ENCODE data around the gene LTA.

LTA gene, protein sequence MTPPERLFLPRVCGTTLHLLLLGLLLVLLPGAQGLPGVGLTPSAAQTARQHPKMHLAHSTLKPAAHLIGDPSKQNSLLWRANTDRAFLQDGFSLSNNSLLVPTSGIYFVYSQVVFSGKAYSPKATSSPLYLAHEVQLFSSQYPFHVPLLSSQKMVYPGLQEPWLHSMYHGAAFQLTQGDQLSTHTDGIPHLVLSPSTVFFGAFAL

DNA sequence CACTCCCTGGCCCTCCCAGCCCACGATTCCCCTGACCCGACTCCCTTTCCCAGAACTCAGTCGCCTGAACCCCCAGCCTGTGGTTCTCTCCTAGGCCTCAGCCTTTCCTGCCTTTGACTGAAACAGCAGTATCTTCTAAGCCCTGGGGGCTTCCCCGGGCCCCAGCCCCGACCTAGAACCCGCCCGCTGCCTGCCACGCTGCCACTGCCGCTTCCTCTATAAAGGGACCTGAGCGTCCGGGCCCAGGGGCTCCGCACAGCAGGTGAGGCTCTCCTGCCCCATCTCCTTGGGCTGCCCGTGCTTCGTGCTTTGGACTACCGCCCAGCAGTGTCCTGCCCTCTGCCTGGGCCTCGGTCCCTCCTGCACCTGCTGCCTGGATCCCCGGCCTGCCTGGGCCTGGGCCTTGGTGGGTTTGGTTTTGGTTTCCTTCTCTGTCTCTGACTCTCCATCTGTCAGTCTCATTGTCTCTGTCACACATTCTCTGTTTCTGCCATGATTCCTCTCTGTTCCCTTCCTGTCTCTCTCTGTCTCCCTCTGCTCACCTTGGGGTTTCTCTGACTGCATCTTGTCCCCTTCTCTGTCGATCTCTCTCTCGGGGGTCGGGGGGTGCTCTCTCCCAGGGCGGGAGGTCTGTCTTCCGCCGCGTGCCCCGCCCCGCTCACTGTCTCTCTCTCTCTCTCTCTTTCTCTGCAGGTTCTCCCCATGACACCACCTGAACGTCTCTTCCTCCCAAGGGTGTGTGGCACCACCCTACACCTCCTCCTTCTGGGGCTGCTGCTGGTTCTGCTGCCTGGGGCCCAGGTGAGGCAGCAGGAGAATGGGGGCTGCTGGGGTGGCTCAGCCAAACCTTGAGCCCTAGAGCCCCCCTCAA, at the start of gene LTA:
LTA (plus strand) TSS at position 249 of the 871 bp plus-strand sequence; CDS start at position 703, 454 bp downstream.
- DNase-seq, result no peak

DNA sequence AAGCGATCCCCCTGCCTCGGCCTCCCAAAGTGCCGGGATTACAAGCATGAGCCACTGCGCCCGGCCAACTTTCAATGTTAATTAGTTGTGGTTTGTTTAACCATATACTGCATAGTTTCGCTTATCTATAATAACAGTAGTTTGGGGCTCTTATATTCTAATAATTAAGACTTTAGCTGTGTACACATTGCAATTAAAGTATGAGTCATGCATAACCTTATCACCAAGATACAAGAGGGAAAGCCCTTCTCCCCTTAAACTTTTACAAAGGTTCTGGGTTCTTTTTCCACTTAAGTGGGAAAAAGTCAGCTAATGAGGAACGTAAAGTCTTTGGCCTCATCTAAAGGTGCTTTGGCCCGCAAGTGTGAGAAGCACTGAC, 46.5 kb upstream of the LTA start:
- DNase-seq, result no peak

DNA sequence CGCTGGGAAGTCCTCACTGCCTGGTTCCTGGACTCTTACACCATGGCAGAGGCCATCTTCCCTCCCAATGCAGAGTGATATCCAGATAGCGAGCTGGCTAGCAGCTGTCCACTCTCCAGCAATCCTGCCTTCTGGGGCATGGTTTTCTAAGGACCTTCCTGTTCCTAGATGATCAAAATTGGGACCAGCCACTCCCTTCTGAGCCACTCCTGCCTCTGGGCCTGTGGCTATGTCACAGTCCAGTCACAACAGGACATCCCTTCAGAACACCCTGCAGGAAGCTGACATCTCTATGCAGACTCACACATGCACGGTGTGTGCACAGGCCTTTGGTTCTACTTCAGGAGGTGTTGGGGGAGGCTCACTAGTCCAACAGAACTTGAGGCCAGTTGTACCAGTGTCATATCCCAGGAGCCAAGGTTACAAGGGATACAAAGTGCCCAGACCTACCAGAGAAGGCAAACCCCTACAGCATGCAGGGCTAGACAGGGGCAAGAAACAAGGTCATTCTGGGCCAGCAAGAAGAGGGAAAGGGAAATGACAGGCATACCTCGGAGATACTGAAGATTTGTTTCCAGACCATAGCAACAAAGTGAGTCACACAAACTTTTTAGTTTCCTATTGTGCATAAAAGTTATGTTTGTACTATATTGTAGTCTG, 46.0 kb upstream of the LTA start:
- no peak for DNase-seq

DNA sequence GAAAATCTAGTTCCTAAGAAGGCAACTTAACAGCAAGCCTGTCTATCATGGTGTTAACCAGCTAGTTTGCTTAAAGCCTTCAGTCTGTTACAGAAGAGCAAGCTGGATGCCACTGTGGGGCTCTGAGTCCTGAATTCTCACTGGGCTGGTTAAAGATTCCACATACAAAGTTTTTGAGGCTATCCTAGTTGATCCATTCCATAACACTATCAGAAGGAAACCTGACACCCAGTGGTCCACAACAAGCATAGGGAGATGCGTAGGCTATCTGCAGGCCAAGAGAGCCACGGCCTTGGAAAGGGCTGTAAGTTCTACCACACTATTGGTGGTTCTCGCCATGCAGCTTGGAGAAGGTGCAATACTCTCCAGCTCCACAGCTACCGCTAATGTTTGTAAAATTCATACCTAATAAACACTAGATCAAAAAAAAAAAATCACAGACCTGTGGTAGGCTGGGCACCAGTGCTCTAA, 43.7 kb upstream of the LTA start:
- DNase-seq, result no peak

DNA sequence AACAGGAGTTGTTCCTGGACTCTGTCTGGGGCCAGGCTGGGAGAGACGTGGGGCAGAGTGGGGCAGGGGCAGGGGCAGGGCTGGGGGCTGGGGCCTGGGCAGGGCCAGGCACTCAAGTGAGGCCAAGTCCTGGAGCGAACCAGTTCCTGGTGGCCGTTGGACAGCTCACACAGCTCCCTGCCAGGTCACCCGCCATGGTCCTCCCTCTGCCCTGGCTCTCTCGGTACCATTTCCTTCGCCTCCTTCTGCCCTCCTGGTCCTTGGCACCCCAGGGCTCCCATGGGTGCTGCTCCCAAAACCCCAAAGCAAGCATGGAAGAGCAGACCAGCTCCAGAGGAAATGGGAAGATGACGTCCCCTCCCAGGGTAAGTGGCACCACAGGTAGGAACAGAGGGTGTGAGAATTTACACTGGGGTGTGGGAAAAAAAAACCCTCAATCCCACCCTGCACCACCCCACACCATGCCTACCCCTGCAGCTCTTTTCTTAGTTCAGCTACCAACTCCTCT, 43.2 kb upstream of the LTA start, which contains the start of gene MCCD1:
MCCD1 (plus strand) TSS at position 142 of the 508 bp plus-strand sequence; CDS start at position 195, 53 bp downstream.
- DNase-seq, result no peak

DNA sequence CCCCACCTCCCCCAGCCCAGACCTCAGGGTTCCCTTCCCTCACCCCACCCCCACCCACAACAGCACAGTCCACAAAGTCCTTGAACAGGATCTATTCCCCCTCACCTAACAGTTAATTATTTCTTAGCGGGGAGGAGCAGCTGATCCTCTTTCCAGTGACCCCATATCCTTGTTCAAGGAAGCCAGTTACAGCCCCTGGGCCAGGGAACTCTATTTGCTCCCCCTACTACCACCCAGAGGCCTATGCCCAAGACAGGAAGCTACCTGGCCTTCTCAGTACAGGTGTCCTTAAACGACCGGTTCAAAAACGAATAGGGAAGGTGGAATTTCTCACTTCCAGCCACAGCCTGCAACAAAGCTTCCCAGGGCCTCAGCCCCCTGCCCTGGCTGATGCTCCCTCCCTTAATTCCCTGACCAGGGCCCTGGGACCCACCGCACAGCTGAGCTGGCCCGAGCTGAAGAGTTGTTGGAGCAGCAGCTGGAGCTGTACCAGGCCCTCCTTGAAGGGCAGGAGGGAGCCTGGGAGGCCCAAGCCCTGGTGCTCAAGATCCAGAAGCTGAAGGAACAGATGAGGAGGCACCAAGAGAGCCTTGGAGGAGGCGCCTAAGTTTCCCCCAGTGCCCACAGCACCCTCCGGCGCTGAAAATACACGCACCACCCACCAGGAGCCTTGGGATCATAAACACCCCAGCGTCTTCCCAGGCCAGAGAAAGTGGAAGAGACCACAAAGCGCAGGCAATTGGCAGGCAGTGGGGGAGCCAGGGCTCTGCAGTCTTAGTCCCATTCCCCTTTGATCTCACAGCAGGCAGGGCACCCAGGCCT, 42.5 kb upstream of the LTA start:
- DNase-seq, result no peak

DNA sequence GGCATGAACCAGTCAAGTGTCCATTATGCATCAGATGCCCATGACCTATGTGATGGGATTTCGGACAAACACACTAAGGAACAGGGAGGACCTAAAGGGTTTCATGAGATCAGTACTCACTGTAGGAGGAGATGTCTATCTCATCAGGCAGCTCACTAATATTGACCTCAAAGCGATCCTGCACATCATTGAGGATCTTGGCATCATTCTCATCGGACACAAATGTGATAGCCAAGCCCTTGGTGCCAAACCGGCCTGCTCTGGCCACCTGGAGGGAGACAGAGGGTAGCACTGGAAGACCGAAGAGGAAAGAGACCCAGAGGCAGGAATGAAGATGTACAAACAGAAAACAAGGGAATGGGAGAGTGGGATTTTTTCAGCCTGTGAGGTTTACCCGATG, 41.4 kb upstream of the LTA start:
- DNase-seq, result no peak

DNA sequence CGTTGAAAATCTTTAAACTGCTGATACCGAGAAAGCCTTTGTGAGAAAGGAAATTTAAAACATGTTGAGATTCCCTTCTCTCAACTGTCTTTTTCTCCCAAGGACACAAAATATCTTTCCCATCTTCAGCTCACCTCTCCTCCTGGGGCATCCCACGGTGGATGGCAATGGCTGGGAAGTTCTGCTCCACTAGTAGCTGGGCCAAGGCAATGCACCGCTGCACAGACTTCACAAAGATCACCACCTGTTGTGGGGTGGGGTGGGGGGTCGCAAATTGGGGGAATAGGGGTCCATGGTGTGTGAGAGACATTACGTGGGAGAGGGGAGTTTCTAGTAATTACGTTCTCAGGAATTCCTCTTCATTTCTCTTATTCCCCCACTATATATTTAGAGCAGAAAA, 40.9 kb upstream of the LTA start:
- no peak for DNase-seq

DNA sequence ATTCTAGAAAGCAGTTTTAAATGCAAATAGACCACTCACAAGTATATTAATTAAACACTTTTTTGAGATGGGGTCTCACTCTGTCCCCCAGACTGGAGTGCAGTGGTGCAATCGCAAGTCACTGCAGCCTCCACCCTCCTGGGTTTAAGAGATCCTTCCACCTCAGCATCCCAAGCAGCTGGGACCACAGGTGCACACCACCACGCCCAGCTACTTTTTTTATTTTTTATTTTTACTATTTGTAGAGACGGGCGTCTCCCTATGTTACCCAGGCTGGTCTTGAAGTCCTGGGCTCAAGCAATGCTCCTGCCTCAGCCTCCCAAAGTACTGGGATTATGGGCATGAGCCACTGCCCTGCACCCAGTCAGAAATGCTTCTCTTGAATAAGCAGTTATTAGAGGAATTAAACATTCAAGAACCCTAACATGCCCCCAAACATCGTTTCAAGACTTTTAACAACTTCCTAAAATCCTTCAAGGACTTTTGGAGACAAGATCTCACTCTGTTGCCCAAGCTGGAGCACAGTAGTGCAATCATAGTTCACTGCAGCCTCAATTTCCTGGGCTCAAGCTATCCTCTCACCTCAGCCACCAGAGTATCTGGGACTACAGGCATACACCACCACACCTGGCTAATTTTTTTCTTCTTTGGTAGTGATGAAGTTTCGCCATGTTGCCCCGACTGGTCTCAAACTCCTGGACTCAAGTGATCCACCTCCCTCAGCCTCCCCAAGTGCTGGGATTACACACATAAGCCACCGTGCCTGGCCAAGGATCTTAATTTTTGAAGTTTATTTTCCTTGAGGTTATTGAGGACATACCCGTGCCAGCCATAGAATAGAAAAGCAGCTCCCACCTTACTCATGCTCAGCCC, 40.1 kb upstream of the LTA start:
- no peak for DNase-seq

DNA sequence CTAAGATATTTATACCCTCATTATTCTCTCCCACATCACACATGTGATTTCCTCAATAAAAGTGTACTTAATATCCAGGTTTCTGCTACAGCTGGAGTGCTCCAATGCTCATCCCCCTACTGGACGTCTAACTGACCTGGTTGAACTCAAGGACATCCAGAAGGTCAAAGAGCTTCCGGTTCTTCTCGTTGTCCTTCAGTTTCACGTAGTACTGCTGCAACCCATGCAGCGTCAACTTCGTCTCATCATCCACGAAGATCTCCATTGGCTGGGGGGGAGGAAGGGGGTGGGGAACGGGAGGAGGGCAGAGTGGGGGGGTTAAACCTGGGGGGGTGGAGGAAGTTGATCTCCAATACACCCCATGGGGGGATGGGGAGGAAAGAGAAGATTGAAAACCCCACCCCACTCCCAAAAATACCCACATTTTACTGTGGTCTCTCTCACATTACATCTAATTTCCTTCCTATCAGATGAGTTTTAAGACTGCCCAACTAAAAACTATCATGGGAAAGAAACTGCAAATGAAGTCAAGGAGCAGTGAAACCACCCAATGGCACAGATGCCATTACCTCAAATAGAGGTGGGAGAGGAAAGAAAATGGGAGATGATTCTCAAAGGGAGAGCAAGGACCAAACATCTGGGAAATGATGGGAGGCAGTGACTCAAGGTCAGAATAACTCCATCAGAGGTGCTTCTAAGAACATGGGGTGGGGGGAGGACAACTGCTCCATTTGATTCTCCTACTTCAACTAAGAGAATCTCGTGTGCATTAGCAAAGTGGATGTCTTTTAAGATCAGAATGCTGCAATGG, 39.2 kb upstream of the LTA start:
- DNase-seq, result no peak

DNA sequence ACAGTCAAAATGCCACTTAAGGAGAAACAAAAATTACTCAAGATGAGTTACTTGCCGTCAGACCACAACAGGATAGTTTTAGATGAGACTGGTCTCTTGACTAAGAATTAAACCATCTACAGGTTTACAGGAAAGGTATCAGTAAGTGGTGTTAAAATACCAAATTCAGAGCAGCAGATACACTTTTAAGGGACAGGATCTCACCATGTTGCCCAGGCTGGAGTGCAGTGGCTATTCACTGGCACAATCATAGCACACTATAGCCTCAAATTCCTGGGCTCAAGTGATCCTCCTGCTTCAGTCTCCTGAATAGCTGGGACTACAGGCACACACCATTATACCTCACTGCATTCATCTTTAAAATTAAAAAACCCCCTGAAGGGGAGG, 38.6 kb upstream of the LTA start:
- no peak for DNase-seq

DNA sequence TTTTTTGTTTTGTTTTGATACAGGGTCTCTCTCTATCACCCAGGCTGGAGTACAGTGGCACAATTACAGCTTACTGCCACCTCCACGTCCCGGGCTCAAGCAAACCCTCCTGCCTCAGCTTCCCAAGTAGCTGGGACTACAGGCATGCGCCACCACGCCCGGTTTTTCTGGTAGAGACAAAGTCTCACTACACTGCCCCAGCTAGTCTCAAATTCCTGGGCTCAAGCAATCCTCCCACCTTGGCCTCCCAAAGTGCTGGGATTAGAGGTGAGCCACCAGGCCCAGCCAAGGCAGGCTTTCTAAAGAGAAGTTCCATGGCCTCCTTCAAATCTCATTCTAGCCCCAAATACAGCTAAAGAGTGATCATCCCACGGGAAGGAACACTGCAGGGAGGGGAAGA, 38.1 kb upstream of the LTA start:
- no peak for DNase-seq

DNA sequence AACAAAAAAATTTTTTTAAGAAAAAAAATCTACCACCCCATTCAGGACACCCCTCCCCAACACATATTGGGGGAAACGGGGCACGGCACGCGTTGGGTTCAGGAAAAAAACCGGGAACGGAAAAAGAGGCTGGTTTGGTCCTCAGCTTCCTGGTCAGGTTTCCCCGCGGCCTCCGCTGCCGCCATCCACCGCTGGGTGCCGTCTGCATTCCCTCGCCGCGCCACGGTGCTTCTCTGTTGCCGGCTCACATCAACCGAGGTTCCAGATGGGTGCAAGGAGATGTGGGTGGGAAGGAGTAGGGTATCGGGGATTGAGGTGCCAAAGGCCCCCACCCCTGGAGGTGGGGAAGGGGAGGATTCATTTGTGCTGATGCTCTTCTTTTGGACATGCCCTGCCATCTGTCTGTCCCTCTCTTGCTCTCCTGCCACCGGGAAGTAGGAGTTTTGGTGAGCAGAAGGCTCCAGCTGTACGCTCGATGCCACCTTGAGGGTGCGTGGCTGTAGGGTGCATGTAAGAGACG, 37.5 kb upstream of the LTA start:
- DNase-seq, result no peak

DNA sequence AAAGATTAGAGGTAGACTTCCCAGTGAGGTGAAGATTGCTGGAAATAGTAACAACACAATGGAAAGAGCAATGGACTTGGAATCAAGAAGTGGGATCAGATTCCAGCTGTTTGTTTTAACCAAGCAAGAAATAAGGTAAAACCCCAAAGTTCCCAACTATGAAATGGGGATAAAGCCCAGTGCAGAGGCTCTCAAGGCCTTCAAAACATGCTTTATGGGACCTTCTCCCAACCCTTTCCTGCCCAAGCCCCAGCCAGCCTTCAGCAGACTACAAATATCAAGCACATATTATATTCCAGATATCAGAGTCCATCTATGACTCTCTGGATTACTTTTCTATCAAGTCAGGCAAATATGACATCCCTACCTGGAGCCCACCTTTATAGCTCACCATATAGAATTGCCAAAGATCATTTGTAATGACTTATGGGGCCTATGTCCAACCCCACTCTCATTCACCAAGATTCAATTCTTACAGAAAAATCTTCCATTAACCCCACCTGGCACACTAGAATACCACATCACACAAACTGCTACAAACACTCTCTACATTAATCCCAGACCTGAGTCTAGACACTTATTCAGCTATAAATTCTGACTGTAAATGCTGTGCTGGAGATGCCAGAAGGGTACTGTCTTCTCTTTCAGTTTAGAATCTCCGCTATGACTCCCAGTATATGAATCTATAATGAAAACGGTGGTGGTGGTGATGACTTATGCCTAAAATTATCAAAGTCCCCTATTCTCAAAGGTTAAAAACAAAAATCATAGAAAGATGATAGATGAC, 36.4 kb upstream of the LTA start:
- no peak for DNase-seq

DNA sequence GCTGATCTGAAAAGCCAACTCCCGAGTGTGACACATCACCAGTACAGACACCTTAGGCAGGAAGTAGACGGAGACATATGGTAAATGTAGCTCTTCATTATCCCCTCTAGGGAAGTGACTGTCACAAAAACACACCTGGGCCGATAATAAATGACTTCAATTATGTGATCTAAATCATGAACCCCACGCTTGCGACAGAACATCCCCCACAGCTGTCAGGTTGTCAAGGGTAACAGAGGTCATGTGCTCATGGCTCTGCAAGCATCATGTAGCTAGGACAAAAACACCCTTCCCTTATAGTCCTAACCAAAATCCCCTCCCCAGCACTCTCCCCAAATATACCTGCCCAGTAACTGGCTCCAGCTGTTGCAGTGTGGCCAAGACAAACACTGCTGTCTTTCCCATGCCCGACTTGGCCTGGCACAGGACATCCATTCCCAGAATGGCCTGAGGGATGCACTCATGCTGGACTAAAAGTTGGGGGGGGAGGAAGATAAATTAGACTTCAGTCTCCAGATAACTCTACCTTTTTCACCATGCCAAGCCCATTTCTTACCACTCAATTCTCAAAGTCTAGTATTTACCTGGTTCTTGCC, 33.2 kb upstream of the LTA start:
- DNase-seq, result no peak

DNA sequence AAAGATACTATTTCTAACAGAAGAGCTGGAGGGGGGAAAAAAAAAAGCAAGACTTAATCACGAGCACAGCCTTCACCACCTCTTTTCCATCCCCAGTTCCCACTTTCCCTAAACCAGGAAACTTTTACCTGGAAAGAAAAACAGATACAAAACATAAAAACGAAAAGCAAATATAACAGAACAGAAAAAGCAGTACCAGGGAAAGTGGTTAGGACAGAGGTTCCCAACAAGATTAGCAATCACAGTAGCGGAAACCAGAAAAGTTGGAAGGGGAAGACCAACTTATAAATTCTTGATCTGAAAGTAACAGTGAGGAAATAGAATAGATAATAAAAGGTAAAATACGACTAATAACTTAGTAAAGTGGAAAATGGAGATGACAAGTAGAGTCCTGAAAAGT, 31.4 kb upstream of the LTA start:
- no peak for DNase-seq

DNA sequence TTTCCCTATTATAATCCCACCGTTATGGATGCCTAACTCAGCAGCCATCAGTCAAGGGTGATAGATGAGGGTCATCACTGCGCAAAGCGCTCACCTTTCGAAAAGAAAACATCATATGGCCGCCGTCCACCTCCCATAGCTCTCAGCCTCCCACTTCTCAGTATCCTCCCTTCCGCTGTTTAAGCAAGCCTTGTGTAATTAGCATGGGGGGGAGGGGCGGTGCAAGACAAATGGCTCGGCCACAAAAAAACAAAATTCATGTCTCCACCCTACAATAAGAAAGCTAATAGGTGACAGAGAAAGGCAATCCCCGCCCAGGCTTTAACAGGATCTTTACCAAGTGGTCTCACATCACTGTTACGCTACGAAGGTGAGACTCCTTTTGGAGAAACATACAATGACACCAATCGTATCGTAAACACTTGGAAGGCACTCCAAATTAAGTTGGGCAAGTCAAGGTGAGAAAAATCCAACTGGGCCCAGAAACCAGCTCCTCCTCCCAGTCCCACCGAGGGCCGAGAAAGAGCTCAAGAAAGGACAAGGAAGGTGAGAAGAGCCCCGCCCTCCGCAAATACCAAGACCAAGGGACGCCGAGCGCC, 30.9 kb upstream of the LTA start:
- DNase-seq, result no peak

DNA sequence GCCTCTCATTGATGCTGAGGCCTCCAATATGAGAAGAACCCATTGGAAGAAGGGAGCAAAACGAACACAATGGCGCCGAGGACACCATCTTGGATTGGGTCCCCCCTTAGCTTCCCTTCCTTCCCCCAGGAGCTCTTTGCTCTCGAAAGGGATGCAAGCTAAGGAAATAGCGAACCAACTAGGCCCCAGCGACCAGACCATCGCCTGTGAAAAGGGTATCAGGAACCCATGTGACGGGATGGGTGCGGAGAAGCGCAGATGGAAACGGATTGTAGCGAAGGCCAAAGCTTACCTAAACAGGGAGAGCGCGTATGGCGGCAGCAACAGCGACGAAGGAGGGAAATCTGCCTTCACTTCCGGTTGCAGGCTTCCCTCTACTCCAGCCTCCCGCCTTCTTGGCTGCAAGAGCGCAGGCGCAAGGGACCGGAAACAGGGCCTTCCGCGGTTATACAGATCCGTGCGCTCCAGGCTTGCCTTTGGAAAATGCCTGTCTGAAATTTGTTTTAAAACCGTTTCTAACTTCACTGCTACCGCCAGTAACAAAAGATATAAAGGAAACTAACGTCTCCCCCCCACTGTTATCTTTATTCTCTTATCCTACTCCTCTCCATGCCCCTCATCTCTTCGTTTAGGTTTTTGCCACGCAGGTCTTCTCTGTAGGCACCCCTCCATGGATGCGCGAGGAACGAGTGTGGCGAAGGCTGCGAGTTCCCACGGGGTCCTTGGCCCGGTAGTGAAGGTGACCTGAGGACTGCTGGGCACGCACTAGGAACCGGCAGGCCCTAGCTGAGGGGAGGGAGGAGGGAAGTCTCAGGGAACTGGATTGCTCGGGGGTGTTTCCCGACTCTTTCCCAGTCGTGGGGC, 30.2 kb upstream of the LTA start, which contains the start of gene DDX39B:
DDX39B (minus strand) TSS at position 346 of the 864 bp plus-strand sequence. CDS start 1,471 bp downstream, outside the sequence.
- peak; percentile 97 for DNase-seq
